ENCODE data around the gene AQP12B.

The AQP12B gene

DNA sequence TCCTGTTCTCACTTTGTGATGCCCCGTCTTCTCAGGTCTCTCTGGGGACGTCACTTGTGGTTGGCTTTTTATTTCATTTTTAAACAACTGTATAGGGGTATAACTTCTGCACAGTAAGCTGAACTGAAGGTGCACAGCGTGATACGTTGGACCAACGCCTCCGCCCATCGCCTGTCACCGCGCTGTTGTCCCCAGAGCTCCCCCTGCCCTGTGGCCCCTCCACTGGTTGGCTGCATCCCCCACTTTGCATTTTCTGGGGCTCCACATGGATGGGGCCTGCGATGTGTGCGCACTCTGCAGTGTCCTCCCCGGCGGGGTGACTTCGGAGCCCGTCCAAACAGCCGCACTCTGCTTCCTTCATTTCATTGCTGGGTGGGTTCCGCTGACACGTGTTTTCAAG, 43.1 kb downstream of the AQP12B start:
- no peak for DNase-seq (ENCODE audit: low read depth)
- TF ChIP-seq, protein P1, sequence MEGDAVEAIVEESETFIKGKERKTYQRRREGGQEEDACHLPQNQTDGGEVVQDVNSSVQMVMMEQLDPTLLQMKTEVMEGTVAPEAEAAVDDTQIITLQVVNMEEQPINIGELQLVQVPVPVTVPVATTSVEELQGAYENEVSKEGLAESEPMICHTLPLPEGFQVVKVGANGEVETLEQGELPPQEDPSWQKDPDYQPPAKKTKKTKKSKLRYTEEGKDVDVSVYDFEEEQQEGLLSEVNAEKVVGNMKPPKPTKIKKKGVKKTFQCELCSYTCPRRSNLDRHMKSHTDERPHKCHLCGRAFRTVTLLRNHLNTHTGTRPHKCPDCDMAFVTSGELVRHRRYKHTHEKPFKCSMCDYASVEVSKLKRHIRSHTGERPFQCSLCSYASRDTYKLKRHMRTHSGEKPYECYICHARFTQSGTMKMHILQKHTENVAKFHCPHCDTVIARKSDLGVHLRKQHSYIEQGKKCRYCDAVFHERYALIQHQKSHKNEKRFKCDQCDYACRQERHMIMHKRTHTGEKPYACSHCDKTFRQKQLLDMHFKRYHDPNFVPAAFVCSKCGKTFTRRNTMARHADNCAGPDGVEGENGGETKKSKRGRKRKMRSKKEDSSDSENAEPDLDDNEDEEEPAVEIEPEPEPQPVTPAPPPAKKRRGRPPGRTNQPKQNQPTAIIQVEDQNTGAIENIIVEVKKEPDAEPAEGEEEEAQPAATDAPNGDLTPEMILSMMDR (IDR thresholded peaks at IDR 0.05; ENCODE audit: low read depth, low read length, missing control alignments): no peak
- no peak overlapping the region for H3K4me3 ChIP-seq (ENCODE audit: low read depth, low read length)

DNA sequence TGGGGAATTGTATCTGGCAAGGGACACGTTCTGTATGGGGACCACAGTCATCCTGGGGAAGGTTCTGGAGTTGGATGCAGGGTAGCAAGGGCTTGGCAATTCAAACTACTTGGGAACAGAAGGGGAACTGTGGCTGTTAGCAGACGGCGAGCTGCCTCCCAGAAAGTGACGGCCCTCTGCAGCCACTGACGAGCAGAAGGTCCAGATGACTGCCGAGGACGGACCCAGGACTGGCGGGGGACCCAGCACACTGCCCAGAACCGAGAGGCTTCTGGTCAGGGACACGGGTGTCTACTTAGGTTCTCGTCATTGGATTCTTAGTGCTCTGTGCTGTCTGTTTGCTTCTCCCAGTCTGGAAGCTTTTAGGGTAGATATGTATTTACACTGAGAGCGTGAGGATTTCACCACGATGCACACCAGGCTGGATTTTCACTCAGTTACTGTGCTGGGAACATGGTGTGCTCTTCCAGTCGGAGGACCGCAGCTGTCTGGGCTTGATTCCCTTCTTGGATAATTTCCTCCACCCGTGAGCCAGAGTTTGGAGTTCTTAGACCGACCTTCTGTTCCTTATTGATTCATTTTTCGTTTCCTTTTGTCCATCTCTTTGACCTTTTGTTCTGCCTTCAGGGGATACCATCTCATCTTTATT, 44.0 kb downstream of the AQP12B start:
- TF ChIP-seq, protein P1 (IDR thresholded peaks at IDR 0.05; ENCODE audit: low read depth, low read length, missing control alignments): no peak
- H3K4me3 ChIP-seq (ENCODE audit: low read depth, low read length): no peak overlapping the region
- DNase-seq (ENCODE audit: low read depth): no peak

DNA sequence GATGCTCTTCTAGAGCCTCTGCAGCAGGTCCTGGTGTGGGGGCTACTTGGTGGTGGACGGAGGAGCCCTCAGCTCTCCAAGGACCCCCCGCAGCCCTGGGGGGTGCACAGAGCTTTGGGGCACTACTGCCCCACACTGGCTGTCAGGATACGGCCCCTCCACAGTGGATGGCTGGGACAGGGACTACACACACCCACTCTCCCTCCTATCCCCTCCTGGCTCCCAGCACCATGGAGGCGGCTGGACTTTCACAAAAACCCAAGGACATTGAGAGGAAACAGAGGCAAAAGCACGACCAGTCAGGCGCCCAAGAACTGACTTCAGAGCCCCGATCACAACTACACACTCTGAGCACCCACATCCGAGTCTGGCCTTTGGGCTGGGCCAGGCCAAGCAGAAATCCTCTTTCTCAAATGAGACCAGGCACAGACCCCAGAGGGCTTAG, 44.8 kb downstream of the AQP12B start:
- DNase-seq (ENCODE audit: low read depth): no peak
- no peak overlapping the region for H3K4me3 ChIP-seq (ENCODE audit: low read depth, low read length)
- TF ChIP-seq, protein P1 (IDR thresholded peaks at IDR 0.05; ENCODE audit: low read depth, low read length, missing control alignments): no peak

DNA sequence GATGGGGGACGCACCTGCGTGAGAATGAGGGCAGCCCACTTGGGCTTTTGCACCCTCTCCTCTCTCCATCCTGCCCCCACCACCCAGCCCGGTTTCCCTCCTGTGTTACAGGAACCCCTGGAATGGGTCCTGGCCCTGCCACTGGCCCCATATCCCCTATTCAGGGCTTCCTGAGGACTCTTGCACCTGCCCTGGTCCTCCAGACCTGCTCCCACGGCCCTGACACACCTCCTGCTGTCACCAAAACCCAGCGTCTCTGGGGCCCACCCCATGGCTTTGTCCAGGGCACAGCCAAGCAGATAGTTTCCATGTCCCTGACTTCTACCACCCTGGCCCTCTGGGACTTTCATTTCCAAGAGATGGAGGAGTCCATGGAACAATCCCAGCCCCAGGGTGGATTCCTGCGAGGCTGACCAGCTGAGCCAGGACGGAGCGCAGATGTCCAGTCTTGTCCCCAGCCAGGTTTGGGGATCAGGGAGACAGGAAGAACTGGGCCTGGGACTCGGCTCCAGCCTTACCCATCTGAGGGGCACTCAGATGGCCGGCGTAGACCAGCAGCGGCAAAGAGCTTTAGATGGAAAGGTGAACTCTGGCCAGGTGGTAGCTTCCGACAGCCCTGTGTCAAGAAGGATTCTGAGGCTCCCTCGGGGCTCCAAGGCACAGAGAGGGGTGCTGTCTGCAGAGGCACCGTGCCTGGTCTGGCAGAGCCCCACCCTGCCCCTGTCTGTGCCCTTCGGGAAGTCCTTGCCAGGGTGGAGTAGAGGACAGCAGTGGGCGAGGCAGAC, 45.4 kb downstream of the AQP12B start:
- no peak overlapping the region for H3K4me3 ChIP-seq (ENCODE audit: low read depth, low read length)
- no peak for DNase-seq (ENCODE audit: low read depth)
- TF ChIP-seq, protein P1 (IDR thresholded peaks at IDR 0.05; ENCODE audit: low read depth, low read length, missing control alignments): no peak

DNA sequence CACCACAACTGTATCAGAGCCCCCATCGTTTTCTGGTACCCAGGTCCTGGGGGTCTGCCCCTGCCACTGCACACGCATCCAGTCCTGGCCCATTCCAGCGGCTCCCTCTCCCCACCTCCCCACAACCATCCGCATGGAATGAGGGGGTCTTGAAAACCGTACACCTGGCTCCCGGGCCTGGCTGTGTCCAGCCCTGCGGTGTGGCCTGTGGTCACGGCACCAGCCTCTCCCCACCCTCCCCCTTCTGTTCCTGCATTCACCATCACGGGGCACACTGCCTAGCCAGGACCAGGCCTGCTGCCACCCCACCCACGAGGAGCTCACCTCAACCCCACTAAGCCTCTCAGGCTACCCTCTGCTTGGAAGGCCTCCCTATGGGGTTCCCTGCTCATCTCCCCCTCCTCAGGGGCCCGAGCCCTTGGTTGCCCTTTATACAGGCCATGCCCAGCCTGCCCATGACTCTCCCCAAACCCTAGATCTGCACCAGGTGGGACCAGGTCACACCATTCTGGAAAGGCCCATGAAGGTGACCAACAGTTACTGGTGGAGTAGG, 46.0 kb downstream of the AQP12B start:
- no peak overlapping the region for H3K4me3 ChIP-seq (ENCODE audit: low read depth, low read length)
- TF ChIP-seq, protein P1 (IDR thresholded peaks at IDR 0.05; ENCODE audit: low read depth, low read length, missing control alignments): no peak
- no peak for DNase-seq (ENCODE audit: low read depth)

DNA sequence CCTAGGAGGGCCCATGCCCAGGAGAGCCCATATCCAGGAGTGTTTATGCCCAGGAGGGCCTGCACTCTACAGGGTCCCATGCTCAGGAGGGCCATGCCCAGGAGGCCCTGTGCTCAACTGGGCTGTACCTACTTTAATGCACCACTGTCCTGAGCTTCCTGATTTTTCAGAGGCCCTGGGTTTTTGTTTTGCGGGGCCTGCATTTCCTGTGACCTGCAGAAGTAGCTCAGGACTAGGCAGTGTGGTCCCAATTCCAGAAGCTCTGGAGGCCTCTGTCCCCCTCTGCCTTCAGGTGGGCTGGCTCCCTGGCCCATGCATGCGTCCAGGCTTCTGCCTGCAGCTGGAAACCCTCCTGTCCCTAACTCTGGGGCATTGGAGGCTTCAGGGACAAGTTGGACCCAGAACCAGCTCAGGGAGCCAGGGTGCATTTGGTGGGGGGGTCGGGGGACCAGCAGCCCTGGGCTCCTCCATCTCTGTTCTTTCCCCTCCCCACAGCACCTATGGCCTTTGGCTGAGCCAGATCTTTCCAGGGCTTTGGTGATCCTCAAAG, 46.6 kb downstream of the AQP12B start:
- DNase-seq (ENCODE audit: low read depth): no peak
- H3K4me3 ChIP-seq (ENCODE audit: low read depth, low read length): no peak overlapping the region

More for the DNA sequence above, 46.6 kb downstream of the AQP12B start:
- TF ChIP-seq, protein P1 (IDR thresholded peaks at IDR 0.05; ENCODE audit: low read depth, low read length, missing control alignments): no peak

Data from GM12864 (cell line).